Erythroblast (primary cell): ENCODE results near the gene OBSCN.

Experiments used
- GATA1 ChIP-seq: IDR thresholded peaks from 2 replicates; pipeline ENCODE4 v1.6.1; 2011; ENCODE audit warnings: low read depth, mild to moderate bottlenecking, control low read depth, low read length, moderate library complexity
- POLR2A ChIP-seq: IDR thresholded peaks from 2 replicates; pipeline ENCODE4 v1.6.1; 2011; ENCODE audit warnings: mild to moderate bottlenecking, low read length

GRCh38 chr1:228231189-228231588 is 23.3 kb downstream of the OBSCN start:
- TF ChIP-seq POLR2A (no peak), GATA1 (no peak)
